Measurements from ENCODE around the gene KRT28.

- TF ChIP-seq CTCF (IDR thresholded peaks at IDR 0.05) (no peak), POLR2A (IDR thresholded peaks at IDR 0.05) (no peak)
These were observed 44.9 kb upstream of the KRT28 start for GRCh38 chr17:40844671-40845107.
